HUES64 (cell line): ENCODE data around the gene LRBA.
"Not testable (repeated sequence)": the region's sequence is repeated elsewhere in the genome, so short reads cannot be mapped to it uniquely, and the experiment has no call there.

Experiments used
- H3K27ac ChIP-seq: 2 replicates; pipeline ENCODE4 v1.7.0; 2013; ENCODE audit warnings: low read depth, low read length, inconsistent platforms
- H3K27me3 ChIP-seq: 2 replicates; pipeline ENCODE4 v1.6.1; 2013; ENCODE audit warnings: mild to moderate bottlenecking, low read length; ENCODE audit not compliant: insufficient read depth
- H3K36me3 ChIP-seq: 2 replicates; pipeline ENCODE4 v1.6.1; 2013; ENCODE audit warnings: mild to moderate bottlenecking, low read length; ENCODE audit not compliant: insufficient read depth
- H3K4me1 ChIP-seq: 2 replicates; pipeline ENCODE4 v1.6.1; 2013; ENCODE audit warnings: mild to moderate bottlenecking, low read length, moderate library complexity; ENCODE audit not compliant: insufficient read depth
- H3K4me3 ChIP-seq: 2 replicates; pipeline ENCODE4 v1.5.1; 2013; ENCODE audit warnings: mild to moderate bottlenecking, low read length, moderate library complexity
- H3K9ac ChIP-seq: 2 replicates; pipeline ENCODE4 v1.6.1; 2013; ENCODE audit warnings: mild to moderate bottlenecking, low read depth, low read length
- H3K9me3 ChIP-seq: 2 replicates; pipeline ENCODE4 v1.6.1; 2013; ENCODE audit warnings: low read depth, low read length; ENCODE audit not compliant: insufficient read depth
- WGBS: fragments of 150-250, 120-280 bp; methylation state at CpG from one replicate; pipeline ENCODE4 v1.1.7; 2013; ENCODE audit warnings: missing lambda C conversion rate; 5-methylcytosine and 5-hydroxymethylcytosine counted together

LRBA gene

GRCh38 chr4:150973626-150974251 is 41.3 kb downstream of the LRBA start:
- Histone ChIP-seq H3K27ac (no peak overlapping the region), H3K9me3 (no peaks in the 10 kb centered on the region), H3K27me3 (no peaks in the 10 kb centered on the region), H3K36me3 (no peaks in the 10 kb centered on the region), H3K4me1 (no peaks in the 10 kb centered on the region), H3K4me3 (no peak overlapping the region), H3K9ac (no peak overlapping the region)
- WGBS, result 97% methylated on average over 6 of the region's 6 CpGs

GRCh38 chr4:150972592-150972991 is 42.5 kb downstream of the LRBA start:
- H3K36me3 ChIP-seq, result no peaks in the 10 kb centered on the region
- no peaks in the 10 kb centered on the region for H3K4me1 ChIP-seq
- no peak overlapping the region for H3K9ac ChIP-seq
- H3K4me3 ChIP-seq, result no peak overlapping the region
- no peaks in the 10 kb centered on the region for H3K27me3 ChIP-seq
- WGBS, result 71% methylated on average over 1 of the region's 1 CpG
- no peaks in the 10 kb centered on the region for H3K9me3 ChIP-seq
- H3K27ac ChIP-seq, result no peak overlapping the region

GRCh38 chr4:150971901-150972300 is 43.2 kb downstream of the LRBA start:
- H3K4me3 ChIP-seq, result no peak overlapping the region
- H3K27ac ChIP-seq, result no peak overlapping the region
- no peaks in the 10 kb centered on the region for H3K36me3 ChIP-seq
- no peaks in the 10 kb centered on the region for H3K27me3 ChIP-seq
- no peaks in the 10 kb centered on the region for H3K9me3 ChIP-seq
- H3K9ac ChIP-seq, result no peak overlapping the region
- H3K4me1 ChIP-seq, result no peaks in the 10 kb centered on the region

GRCh38 chr4:150970685-150971151 is 44.4 kb downstream of the LRBA start:
- Histone ChIP-seq H3K27me3 (no peaks in the 10 kb centered on the region), H3K9ac (no peak overlapping the region), H3K27ac (no peak overlapping the region), H3K4me1 (no peaks in the 10 kb centered on the region), H3K36me3 (no peaks in the 10 kb centered on the region), H3K9me3 (no peaks in the 10 kb centered on the region), H3K4me3 (no peak overlapping the region)
- 100% methylated on average over 1 of the region's 2 CpGs for WGBS

- Histone ChIP-seq H3K4me1 (0 out of 2 replicates have a peak, but pooled peaks cover 3% of the 10 kb centered on the region), H3K27ac (no peak overlapping the region), H3K36me3 (peaks cover 2% of the 10 kb centered on the region; the same call in 1 of the 2 replicates), H3K9ac (no peak overlapping the region), H3K27me3 (no peaks in the 10 kb centered on the region), H3K9me3 (no peaks in the 10 kb centered on the region; the same call in 1 of the 2 replicates), H3K4me3 (no peak overlapping the region)
Observed at GRCh38 chr4:150964754-150965153, 50.3 kb downstream of the LRBA start.

GRCh38 chr4:150963602-150964345 is 51.3 kb downstream of the LRBA start:
- H3K27ac ChIP-seq, H3K9me3 ChIP-seq, H3K4me3 ChIP-seq, H3K9ac ChIP-seq, H3K27me3 ChIP-seq, H3K4me1 ChIP-seq, H3K36me3 ChIP-seq: not testable (repeated sequence)
- 96% methylated on average over 47 of the region's 47 CpGs for WGBS

GRCh38 chr4:150962245-150962644 is 52.8 kb downstream of the LRBA start:
- no peak overlapping the region for H3K4me3 ChIP-seq
- H3K27me3 ChIP-seq, result no peaks in the 10 kb centered on the region
- H3K9ac ChIP-seq, result no peak overlapping the region
- 0 out of 2 replicates have a peak, but pooled peaks cover 3% of the 10 kb centered on the region for H3K4me1 ChIP-seq
- WGBS, result 100% methylated on average over 1 of the region's 1 CpG
- H3K9me3 ChIP-seq, result peaks cover 22% of the 10 kb centered on the region
- no peak overlapping the region for H3K27ac ChIP-seq
- H3K36me3 ChIP-seq, result peaks cover 8% of the 10 kb centered on the region

- Histone ChIP-seq H3K9ac (no peak overlapping the region), H3K27me3 (no peaks in the 10 kb centered on the region), H3K9me3 (peaks cover 29% of the 10 kb centered on the region), H3K4me1 (0 out of 2 replicates have a peak, but pooled peaks cover 3% of the 10 kb centered on the region), H3K36me3 (peaks cover 8% of the 10 kb centered on the region), H3K27ac (no peak overlapping the region), H3K4me3 (no peak overlapping the region)
- WGBS, result no CpG with 5 or more reads among the region's 1 CpG
Observed at GRCh38 chr4:150961566-150961965, 53.5 kb downstream of the LRBA start.

- 0 out of 2 replicates have a peak, but pooled peaks cover 3% of the 10 kb centered on the region for H3K4me1 ChIP-seq
- peaks cover 36% of the 10 kb centered on the region for H3K9me3 ChIP-seq
- H3K36me3 ChIP-seq, result peaks cover 12% of the 10 kb centered on the region
- H3K9ac ChIP-seq, result no peak overlapping the region
- no peaks in the 10 kb centered on the region for H3K27me3 ChIP-seq
- H3K4me3 ChIP-seq, result no peak overlapping the region
- no peak overlapping the region for H3K27ac ChIP-seq
- WGBS, result 81% methylated on average over 2 of the region's 2 CpGs
Observed at GRCh38 chr4:150960818-150961217, 54.3 kb downstream of the LRBA start.

- H3K4me1 ChIP-seq, result 0 out of 2 replicates have a peak, but pooled peaks cover 3% of the 10 kb centered on the region
- H3K27ac ChIP-seq, result no peak overlapping the region
- H3K4me3 ChIP-seq, result no peak overlapping the region
- H3K9me3 ChIP-seq, result peaks cover 42% of the 10 kb centered on the region
- H3K9ac ChIP-seq, result no peak overlapping the region
- peaks cover 12% of the 10 kb centered on the region for H3K36me3 ChIP-seq
- WGBS, result 90% methylated on average over 2 of the region's 2 CpGs
- H3K27me3 ChIP-seq, result no peaks in the 10 kb centered on the region
Observed at GRCh38 chr4:150960079-150960478, 55.0 kb downstream of the LRBA start.

GRCh38 chr4:150957981-150958380 is 57.1 kb downstream of the LRBA start:
- H3K27me3 ChIP-seq, H3K4me1 ChIP-seq, H3K9ac ChIP-seq, H3K4me3 ChIP-seq, H3K27ac ChIP-seq: not testable (repeated sequence)
- Histone ChIP-seq H3K9me3 (peaks cover 43% of the 10 kb centered on the region), H3K36me3 (peaks cover 12% of the 10 kb centered on the region)
- WGBS, result 97% methylated on average over 4 of the region's 4 CpGs
